HG03159 (cell line): Measurements from ENCODE around the gene NEU1.
"Not testable (repeated sequence)": the region's sequence is repeated elsewhere in the genome, so short reads cannot be mapped to it uniquely, and the experiment has no call there.

Experiments
- ATAC-seq: cut with Tn5 transposase; IDR thresholded peaks from one replicate; pipeline ENCODE4 v1.9.1; 2021; ENCODE audit warnings: mild to moderate bottlenecking, moderate library complexity; ENCODE audit not compliant: unreplicated experiment

The NEU1 gene

DNA sequence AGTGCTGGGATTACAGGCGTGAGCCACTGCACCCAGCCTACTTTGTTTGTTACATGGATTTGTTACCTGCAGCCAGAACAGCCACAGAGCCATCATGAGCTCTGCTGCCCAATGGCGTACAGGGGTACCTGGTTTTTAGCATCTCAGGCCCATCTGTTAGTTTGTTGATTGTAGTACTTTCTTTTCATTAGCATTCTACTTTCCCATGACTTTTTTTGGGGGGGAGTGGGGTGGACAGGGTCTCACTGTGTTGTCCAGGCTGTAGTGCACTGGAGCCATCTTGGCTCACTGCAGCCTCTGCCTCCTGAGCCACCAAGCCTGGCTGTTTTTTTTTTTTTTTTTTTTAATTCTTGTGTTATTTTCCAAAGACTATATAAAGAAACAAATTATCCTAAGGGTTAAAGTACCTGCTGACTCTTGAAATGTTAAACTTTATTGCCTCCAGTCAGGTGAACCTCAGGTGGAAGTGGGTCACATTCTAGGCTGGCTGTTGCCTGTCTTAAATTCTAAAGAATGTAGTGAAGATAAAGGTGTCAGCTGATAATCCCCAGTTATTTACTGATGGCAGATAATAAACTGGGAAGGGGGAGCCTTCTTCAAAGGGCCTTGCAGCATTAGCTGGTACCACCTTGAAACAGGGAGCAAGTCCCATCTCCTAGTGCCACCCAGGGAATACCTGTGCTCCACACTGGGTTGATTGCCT is 15.2 kb downstream of the NEU1 start:
- no peak for ATAC-seq

DNA sequence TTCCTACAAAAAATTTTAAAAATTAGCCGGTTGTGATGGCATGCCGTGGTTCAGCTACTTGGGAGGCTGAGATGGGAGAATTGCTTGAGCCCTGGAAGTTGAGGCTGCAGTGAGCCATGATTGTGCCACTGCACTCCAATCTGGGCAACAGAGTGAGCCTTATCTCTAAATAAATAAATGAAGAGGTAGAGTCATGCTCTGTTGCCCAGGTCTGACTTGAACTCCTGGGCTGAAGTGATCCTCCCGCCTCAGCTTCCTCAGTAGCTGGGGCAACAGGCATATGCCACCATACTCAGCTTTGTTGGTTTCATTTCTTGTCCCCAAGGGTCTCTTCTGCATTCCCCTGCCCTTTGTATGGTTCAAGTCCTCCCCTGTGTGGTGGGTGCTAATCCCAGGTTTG is 18.1 kb downstream of the NEU1 start:
- ATAC-seq: no peak

DNA sequence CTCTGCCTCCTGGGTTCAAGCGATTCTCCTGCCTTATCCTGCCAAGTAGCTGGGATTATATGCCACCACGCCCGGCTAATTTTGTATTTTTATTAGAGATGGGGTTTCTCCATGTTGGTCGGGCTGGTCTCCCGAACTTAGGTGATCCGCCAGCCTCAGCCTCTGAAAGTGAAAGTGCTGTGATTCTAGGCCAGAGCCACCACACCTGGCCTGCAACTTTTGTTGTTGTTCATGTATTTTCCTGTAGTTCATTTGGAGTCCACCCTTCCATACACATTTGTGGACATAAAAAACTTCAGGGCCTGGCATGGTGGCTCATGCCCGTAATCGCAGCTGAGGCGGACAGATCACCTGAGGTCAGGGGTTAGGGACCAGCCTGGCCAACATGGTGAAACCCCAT is 20.6 kb downstream of the NEU1 start:
- no peak for ATAC-seq

DNA sequence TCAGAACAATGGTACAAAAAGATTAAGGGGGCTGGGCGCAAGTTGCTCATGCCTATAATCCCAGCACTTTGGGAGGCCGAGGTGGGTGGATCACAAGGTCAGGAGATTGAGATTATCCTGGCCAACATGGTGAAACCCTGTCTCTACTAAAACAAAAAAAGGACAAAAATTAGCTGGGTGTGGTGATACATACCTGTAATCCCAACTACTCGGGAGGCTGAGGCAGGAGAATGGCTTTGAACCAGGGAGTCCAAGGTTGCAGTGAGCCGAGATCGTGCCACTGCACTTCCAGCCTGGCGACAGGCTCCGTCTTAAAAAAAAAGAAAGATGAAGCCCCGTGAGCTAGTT is 22.9 kb downstream of the NEU1 start:
- not testable (repeated sequence) for ATAC-seq

DNA sequence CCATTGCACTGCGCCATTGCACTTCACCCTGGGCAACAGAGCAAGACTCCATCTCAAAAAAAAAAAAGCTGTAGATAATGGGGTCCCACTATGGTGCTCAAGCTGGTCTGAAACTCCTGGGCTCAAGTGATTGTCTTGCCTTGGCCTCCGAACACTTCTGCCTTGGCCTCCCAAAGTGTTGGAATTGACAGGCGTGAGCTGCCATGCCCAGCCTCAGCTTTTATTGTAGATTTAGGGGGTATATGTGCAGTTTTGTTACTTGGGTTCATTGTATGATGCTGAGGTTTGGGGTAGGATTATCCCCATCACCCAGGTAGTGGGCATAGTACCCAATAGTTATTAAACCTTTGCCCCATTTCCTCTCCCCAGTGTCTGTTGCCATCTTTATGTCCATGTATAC is 23.7 kb downstream of the NEU1 start:
- ATAC-seq: no peak

DNA sequence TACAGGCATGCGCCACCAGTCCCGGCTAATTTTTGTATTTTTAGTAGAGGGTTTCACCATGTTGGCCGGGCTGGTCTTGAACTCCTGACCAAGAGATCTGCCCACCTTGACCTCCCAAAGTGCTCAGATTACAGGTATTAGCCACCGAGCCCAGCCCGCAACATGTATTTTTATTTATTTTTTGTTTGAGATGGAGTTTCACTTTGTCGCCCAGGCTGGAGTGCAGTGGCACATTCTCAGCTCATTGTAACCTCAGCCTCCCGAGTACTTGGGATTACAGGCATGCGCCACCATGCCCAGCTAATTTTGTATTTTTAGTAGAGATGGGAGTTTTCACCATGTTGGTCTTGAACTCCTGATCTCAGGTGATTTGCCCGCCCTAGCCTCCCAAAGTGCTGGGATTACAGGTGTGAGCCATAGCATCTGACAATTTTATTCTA is 24.5 kb downstream of the NEU1 start:
- not testable (repeated sequence) for ATAC-seq

DNA sequence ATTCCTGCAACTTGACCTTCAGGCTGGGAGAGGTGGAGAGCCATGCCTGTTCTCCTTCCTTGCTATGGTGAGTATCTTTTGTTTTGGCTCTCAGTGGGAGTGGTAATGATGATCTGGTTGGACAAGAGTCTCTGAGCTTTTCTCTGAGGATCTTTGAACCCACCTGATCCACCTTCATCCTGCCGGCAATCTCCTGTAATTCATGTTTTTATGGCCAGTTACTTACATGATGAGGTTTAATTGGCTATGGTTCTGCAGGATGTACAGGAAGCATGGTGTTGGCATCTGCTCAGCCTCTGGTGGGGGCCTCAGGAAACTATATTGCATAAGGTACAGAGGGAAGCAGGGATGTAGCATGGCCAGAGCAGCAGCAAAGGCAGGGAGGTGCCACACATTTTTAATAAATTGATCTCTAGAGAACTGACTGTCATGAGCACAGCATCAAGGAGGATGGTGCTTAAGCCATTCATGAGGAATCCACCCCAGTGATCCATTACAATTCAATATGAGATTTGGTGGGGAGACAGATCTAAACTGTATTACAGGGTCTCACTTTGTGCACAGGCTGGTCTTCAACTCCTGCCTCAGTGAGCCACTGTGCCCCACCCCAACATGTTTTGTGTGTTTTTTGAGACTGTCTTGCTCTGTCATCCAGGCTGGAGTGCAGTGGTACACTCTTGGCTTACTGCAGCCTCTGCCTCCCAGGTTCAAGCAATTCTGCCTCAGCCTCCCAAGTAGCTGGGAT is 25.1 kb downstream of the NEU1 start:
- ATAC-seq: no peak

DNA sequence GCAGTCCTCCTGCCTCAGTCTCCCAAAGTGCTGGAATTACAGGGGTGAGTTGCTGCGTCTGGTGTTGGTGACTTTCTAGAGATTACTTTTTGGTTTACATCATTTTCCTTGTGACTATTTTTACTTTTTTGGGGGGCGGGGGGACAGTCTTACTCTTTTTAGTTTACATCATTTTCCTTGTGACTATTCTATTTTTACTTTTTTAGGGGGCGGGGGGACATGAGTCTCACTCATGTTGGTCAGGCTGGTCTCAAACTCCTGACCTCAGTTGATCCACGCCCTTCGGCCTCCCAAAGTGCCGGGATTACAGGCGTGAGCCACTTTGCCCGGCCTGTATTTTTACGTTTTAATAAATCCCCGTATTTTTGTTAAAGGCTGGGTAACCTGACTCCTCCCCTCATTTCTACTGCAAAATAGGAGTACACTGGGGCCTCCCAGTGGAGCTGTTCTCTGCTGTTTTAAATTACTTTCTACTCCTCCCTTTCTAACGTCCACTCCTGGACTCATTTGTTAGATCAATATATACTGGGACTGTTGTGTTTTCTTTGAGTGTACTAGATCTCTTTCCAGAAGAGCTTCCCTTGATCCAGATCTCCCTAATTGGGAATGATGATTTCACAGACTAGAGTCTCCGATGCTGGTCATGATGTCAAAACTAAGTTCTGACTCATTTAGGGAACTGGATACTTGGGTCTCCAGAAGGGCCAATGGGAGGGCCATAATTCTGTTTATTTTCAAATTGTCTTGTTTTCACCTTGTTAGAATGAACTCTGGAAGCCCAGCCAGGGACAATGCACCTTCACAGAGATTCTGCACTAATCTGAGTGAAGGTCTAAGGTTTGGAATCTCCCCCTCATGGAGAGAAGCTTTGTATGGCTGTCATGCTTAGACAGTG is 25.9 kb downstream of the NEU1 start:
- no peak for ATAC-seq

DNA sequence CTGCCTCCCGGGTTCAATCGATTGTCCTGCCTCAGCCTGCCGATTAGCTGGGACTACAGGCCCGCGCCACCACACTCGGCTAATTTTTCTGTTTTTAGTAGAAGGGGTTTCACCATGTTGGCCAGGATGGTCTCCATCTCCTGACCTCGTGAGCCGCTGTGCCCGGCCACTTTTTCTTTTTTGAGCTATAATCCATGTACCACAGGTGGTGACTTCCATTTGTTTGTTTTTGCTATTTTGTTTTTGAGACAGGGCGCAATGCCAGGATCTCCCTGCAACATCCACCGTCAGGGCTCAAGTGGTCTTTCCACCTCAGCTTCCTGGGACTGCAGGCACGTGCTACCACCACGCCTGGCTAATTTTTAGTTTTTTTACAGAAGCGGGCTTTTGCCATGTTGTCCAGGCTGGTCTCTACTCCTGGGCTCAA is 26.6 kb downstream of the NEU1 start:
- no peak for ATAC-seq

DNA sequence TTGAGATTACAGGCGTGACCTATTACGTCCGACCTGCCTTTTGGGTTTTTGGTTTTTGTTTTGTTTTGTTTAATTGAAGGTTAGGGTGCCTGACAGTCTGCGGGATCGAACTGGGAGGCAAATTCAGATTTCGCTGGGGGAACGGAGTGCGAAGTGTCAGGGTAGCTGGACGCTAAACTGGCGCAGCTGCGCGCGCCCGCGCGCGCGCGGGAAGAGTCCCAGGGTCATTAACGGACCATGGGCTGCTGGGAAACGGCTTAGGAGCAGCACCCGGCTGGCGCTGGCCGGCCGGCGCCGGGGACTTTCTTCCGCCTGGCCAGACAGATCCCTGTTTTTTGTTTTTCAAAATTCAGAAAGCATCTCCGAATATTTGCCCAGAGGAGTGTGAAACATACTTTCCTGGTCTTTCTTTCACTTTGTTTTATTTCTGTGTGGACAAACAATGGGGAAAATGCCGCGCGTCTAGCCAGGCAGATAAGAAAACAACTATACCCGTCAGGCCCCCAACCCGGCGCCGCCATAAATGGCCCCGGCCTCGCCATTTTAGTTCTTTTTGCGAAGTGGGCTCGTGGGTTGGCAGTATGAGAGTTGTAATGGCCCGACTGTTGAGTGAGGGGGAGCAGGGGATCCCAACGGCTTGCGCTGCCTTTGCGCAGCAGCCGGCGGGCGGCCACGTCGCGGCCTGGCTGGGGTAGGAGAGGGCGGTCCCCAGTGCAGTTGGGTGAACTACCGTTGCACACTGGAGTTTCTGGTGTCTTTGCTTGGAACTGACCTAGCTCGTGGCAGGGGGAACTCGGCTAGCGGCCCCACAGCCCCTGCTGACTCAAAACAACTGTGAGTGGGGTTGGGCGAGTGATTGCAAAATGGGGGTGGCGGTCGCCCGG is 28.0 kb downstream of the NEU1 start:
- peak; percentile 38 for ATAC-seq

DNA sequence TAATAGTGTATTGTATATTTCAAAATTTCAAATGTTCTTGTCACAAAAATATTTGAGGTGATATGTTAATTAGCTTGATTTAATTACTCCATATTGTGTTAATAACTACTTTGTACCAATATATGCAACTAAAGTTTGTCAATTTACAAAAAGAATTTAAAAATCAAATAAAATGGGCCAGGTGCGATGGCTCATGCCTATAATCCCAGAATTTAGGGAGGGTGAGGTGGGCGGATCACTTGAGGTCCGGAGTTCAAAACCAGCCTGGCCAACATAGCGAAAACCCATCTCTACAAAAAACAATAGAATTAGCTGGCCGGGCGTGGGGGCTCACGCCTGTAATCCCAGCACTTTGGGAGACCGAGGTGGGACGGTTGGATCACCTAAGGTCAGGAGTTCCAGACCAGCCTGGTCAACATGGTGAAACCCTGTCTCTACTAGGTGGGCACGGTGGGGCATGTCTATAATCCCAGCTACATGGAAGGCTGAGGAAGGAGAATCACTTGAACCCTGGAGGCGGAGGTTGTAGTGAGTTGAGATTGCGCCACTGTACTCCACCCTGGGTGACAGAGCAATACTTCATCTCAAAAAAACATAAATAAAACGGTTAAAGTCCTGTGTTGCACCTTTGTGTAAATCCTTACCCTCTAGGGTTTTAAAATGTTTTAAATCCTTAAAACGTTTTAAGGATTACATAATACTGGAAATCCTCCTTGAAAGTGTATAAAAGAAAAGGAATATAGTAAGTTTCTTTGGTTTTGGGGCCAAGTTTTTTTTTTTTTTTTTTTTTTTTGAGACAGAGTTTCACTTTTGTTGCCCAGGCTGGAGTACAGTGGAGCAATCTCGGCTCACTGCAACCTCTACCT is 31.0 kb downstream of the NEU1 start:
- no peak for ATAC-seq

DNA sequence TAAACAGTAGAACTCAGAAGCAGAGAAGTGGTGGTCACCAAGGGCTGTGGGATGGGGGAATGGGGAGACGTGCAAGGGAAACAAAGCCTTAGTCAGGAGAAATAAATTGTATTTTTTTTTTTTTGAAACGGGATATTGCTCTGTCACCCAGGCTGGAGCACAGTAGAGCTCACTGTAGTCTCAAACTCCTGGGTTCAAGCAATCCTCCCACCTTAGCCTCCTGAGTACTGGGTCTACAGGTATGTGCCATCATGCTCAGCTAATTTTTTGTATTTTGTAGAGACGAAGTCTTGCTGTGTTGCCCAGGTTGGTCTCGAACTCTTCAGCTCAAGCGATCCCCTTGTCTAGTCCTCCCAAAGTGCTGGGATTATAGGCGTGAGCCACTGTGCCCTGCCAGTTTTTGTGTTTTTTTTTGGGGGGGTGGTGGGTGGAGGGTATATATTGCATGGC is 31.7 kb downstream of the NEU1 start:
- ATAC-seq: no peak

DNA sequence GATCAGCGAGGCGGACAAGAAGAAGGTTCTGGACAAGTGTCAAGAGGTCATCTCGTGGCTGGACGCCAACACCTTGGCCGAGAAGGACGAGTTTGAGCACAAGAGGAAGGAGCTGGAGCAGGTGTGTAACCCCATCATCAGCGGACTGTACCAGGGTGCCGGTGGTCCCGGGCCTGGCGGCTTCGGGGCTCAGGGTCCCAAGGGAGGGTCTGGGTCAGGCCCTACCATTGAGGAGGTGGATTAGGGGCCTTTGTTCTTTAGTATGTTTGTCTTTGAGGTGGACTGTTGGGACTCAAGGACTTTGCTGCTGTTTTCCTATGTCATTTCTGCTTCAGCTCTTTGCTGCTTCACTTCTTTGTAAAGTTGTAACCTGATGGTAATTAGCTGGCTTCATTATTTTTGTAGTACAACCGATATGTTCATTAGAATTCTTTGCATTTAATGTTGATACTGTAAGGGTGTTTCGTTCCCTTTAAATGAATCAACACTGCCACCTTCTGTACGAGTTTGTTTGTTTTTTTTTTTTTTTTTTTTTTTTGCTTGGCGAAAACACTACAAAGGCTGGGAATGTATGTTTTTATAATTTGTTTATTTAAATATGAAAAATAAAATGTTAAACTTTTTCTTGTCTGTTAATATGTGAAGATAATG is 32.9 kb downstream of the NEU1 start:
- ATAC-seq: no peak

DNA sequence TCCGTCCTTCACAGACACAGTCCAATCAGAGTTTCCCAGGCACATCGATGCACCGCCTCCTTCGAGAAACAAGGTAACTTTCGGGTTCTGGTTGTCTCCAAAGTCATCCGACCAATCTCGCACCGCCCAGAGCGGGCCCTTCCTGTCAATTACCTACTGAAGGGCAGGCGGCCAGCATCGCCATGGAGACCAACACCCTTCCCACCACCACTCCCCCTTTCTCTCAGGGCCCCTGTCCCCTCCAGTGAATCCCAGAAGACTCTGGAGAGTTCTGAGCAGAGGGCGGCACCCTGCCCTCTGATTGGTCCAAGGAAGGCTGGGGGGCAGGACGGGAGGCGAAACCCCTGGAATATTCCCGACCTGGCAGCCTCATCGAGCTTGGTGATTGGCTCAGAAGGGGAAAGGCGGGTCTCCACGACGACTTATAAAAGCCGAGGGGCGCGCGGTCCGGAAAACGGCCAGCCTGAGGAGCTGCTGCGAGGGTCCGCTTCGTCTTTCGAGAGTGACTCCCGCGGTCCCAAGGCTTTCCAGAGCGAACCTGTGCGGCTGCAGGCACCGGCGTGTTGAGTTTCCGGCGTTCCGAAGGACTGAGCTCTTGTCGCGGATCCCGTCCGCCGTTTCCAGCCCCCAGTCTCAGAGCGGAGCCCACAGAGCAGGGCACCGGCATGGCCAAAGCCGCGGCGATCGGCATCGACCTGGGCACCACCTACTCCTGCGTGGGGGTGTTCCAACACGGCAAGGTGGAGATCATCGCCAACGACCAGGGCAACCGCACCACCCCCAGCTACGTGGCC is 35.1 kb downstream of the NEU1 start, which contains the start of gene HSPA1B:
Gene HSPA1B, plus strand, starts transcription at position 453 of the 794 bp plus-strand sequence. Its CDS starts 213 bp downstream, at position 666.
- peak; percentile 60 for ATAC-seq

DNA sequence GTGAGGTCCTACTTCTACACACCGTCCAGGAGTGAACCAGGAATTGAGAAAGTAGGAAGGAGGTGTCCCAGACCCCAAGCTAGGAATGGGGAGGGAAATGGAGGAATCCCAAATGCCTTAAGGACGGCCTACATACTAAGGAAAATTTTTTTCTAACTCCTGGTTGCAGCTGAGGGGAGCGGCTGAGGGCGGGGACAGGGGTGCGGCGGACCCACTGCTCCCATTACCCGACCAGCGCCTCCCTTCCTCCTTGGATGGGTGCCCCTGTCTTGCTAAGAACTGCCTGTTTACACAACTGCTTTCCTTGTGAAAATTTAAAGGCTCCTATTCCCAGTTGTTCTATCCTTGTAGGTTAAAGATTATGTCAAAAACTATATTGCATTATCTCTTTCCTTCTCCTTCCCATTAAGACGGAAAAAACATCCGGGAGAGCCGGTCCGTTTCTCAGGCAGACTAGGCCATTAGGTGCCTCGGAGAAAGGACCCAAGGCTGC is 35.8 kb downstream of the NEU1 start:
- peak; percentile 4 for ATAC-seq

DNA sequence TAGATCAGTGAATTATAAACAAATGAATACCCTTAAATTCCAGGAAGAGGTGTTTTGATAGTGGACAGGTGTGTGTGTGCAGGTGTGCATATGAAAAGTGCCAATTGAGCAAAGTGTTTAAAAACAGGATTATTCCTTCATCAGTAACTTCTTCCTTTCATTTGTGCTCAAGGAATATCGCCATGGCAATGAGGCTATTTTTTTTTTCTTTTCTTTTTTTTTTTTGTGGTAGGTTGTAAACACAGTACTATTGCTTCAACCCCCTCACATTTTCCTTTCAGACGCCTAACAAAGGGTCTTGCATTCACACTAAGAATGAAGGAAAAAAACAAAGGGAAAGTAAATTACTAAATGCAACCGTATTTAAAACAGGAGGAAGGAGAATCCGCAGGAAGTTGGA is 37.1 kb downstream of the NEU1 start:
- ATAC-seq: no peak

DNA sequence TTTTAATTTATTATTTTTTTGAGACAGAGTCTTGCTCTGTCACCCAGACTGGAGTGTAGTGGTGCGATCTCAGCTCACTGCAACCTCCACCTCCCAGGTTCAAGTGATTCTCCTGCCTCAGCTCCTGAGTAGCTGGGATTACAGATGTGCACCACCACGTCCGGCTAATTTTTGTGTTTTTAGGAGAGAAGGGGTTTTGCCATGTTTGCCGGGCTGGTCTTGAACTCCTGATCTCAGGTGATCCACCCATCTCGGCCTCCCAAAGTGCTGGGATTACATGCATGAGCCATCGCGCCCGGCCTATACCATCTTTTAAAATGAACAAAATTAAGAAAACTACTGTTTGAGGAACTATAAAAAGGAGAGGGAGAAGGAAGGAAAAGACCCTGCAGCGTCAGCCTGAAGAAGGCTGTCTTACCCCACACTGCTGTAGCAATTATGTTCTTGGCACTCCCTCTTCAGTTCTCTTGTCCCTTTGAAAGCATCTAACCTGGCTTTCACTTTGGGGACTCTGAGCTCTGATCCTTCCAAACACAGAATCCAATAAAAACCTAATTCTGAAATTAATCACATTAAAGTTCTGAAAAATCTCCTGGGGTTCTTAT is 38.9 kb downstream of the NEU1 start:
- ATAC-seq: not testable (repeated sequence)
